Measurements from ENCODE around the gene SCARB2. TPM values are rescaled to one million over a fixed set of nuclear protein-coding genes. Genes with fewer than 3 reads are reported as not detected.

SCARB2 gene
- total and polyA plus RNA-seq, 2 of the 4 experiments (the other 2 are of a cell fraction) = 69.2 to 102 TPM

DNA sequence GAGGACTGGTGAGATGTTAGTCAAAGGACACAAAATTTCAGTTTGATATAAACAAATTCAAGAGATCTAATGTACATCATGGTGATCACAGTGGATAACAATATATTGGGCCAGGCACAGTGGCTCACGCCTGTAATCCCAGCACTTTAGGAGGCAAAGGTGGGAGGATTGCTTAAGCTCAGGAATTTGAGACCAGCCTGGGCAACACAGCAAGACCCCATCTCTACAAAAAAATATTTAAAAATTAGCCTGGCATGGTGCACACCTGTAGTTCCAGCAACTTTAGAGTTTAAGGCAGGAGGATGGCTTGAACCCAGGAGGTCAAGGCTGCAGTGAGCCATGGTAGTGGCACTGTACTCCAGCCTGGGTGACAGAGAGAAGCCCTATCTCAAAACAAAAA lies 8.7 kb downstream of the SCARB2 start:
- H2AK5ac ChIP-seq (ENCODE audit: low read depth, low read length) = no peak overlapping the region
- H2BK15ac ChIP-seq (ENCODE audit: low read depth, low read length) = no peak overlapping the region
- no peak overlapping the region for H4K5ac ChIP-seq (ENCODE audit: low read depth, low read length)
- peaks cover 21% of the 10 kb centered on the region; the same call in 1 of the 2 replicates for H4K20me1 ChIP-seq (ENCODE audit: insufficient read depth, low read length)
- peaks cover 19 to 63% of the 10 kb centered on the region in 2 experiments for H3K79me1 ChIP-seq (ENCODE audit: low read depth in 1 of 2, low read length in 2 of 2)
- H3K4me2 ChIP-seq (ENCODE audit: low read depth, low read length) = no peak overlapping the region
- in situ Hi-C loops (cut with MboI; ENCODE audit: low sequenced_read_pairs) (loop anchor here (5.0 kb wide), 1 partner anchor 962 kb away; no protein-coding TSS in a partner anchor), dilution Hi-C loops (cut with HindIII; ENCODE audit: low sequenced_read_pairs, unreplicated experiment) (no loop called here), intact Hi-C loops (cut with micrococcal nuclease) (no loop called here)
- H4K8ac ChIP-seq (ENCODE audit: low read depth in 2 of 2, low read length in 2 of 2) = no peak overlapping the region
- no peak for TF ChIP-seq RCOR1 (IDR thresholded peaks at IDR 0.05; ENCODE audit: insufficient replicate concordance, low read length)
- no peak for TF ChIP-seq BHLHE40 (IDR thresholded peaks at IDR 0.05; ENCODE audit: low read depth, low read length)
- no peak for TF ChIP-seq MAFK (IDR thresholded peaks at IDR 0.05; ENCODE audit: low read depth, low read length)
- no peak for TF ChIP-seq SMC3 (IDR thresholded peaks at IDR 0.05; ENCODE audit: low read depth, low read length)
- TF ChIP-seq CEBPB (IDR thresholded peaks at IDR 0.05; ENCODE audit: low read depth, low read length) = no peak
- TF ChIP-seq RAD21 (IDR thresholded peaks at IDR 0.05; ENCODE audit: low read length) = no peak
- no peak for TF ChIP-seq RFX5 (IDR thresholded peaks at IDR 0.05; ENCODE audit: low read depth, low read length)
- no peak for TF ChIP-seq NFE2L2 (IDR thresholded peaks at IDR 0.05; ENCODE audit: low read depth, low read length)
- TF ChIP-seq, protein P1, sequence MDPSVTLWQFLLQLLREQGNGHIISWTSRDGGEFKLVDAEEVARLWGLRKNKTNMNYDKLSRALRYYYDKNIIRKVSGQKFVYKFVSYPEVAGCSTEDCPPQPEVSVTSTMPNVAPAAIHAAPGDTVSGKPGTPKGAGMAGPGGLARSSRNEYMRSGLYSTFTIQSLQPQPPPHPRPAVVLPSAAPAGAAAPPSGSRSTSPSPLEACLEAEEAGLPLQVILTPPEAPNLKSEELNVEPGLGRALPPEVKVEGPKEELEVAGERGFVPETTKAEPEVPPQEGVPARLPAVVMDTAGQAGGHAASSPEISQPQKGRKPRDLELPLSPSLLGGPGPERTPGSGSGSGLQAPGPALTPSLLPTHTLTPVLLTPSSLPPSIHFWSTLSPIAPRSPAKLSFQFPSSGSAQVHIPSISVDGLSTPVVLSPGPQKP (IDR thresholded peaks at IDR 0.05; ENCODE audit: borderline replicate concordance, low read depth, low read length) = no peak
- no peak for TF ChIP-seq FOS (IDR thresholded peaks at IDR 0.05; ENCODE audit: low read depth, low read length)
- no peak for TF ChIP-seq POLR2A (IDR thresholded peaks at IDR 0.05; ENCODE audit: low read depth, low read length)
- no peak for TF ChIP-seq MAZ (IDR thresholded peaks at IDR 0.05; ENCODE audit: borderline replicate concordance, low read depth, low read length)
- BruUV-seq (replicated peaks) = no TSS peak
- no peak overlapping the region for H3K56ac ChIP-seq (ENCODE audit: extremely low read depth, insufficient read depth, low read length)
- no peak overlapping the region for H3K4me3 ChIP-seq (ENCODE audit: insufficient read depth, low read depth, low read length)
- no peak overlapping the region for H2AFZ ChIP-seq (replicated peaks; ENCODE audit: low read length, poor library complexity)
- no peak overlapping the region for H2AK9ac ChIP-seq (replicated peaks; ENCODE audit: low read depth, low read length, poor library complexity)
- peaks cover 24% of the 10 kb centered on the region for H3K4me1 ChIP-seq (ENCODE audit: control insufficient read depth, insufficient read depth, low read length)
- no peak overlapping the region for H3K9ac ChIP-seq (ENCODE audit: low read depth, low read length)
- no peak overlapping the region for H2BK5ac ChIP-seq (ENCODE audit: low read depth, low read length, poor library complexity, severe bottlenecking)
- H3K36me3 ChIP-seq (ENCODE audit: control insufficient read depth, insufficient read depth, low read length) = peaks cover 1% of the 10 kb centered on the region; the same call in 1 of the 2 replicates
- H2BK20ac ChIP-seq (ENCODE audit: low read depth, low read length) = no peak overlapping the region
- H3K4ac ChIP-seq (ENCODE audit: low read depth, low read length) = no peak overlapping the region
- ATAC-seq (ENCODE audit: low read depth) (no peak), DNase-seq (no peak)
- H2BK120ac ChIP-seq (ENCODE audit: low read depth, low read length) = no peak overlapping the region
- no peak overlapping the region for H3K23ac ChIP-seq (ENCODE audit: low read depth, low read length)
- no peak overlapping the region for H3K14ac ChIP-seq (replicated peaks; ENCODE audit: low read depth, low read length)
- CTCF ChIA-PET = interaction anchor here (1.0 kb wide), 1 partner anchor 25 kb away, joined by 5 read pairs; no protein-coding TSS in a partner anchor
- H3K9me3 ChIP-seq (ENCODE audit: control insufficient read depth, insufficient read depth, low read length) = no peaks in the 10 kb centered on the region
- POLR2A ChIA-PET (ENCODE audit: unreplicated experiment) = no interaction called here
- WGBS, 2 experiments (ENCODE audit: extremely low coverage in 2 of 2, insufficient read length in 1 of 2) = no CpG with 5 or more reads among the region's 1 CpG
- H3K9me1 ChIP-seq (ENCODE audit: insufficient read depth, low read length) = peaks cover 17% of the 10 kb centered on the region
- H4K91ac ChIP-seq (ENCODE audit: insufficient read depth, low read depth, low read length) = no peak overlapping the region
- no peaks in the 10 kb centered on the region for H3K27me3 ChIP-seq (ENCODE audit: control insufficient read depth, insufficient read depth, low read length)
- H3K27ac ChIP-seq (ENCODE audit: insufficient read depth, low read length) = no peak overlapping the region
- no peak overlapping the region for H3K18ac ChIP-seq (ENCODE audit: low read depth, low read length)
